Measurements from ENCODE around the gene EEFSEC.

- TF ChIP-seq CTCF (IDR thresholded peaks at IDR 0.05 in 8 of 11, conservative IDR thresholded peaks at IDR 0.05 in 3 of 11) (no peak), POLR2A (IDR thresholded peaks at IDR 0.05) (no peak)
These were observed 24.6 kb downstream of the EEFSEC start for GRCh38 chr3:128177865-128178264.
